GM19455 (cell line): Measurements from ENCODE around the gene RASGRF2.

ENCODE experiments used
- ATAC-seq: cut with Tn5 transposase; IDR thresholded peaks from one replicate; pipeline ENCODE4 v1.9.1; 2021; ENCODE audit not compliant: unreplicated experiment

The RASGRF2 gene

GRCh38 chr5:81128416-81128815 is 168.3 kb downstream of the RASGRF2 start:
- no peak for ATAC-seq

GRCh38 chr5:81132381-81132780 is 172.2 kb downstream of the RASGRF2 start:
- no peak for ATAC-seq

- no peak for ATAC-seq
Measured at GRCh38 chr5:81134066-81134465, 173.9 kb downstream of the RASGRF2 start.

- no peak for ATAC-seq
Measured at GRCh38 chr5:81134566-81134965, 174.4 kb downstream of the RASGRF2 start.

GRCh38 chr5:81136557-81136956 is 176.4 kb downstream of the RASGRF2 start:
- ATAC-seq, result no peak

- ATAC-seq, result no peak
Measured at GRCh38 chr5:81137833-81138232, 177.7 kb downstream of the RASGRF2 start.

- ATAC-seq, result no peak
Measured at GRCh38 chr5:81140441-81140840, 180.3 kb downstream of the RASGRF2 start.

GRCh38 chr5:81140943-81141342 is 180.8 kb downstream of the RASGRF2 start:
- no peak for ATAC-seq

GRCh38 chr5:81142108-81142507 is 181.9 kb downstream of the RASGRF2 start:
- ATAC-seq, result no peak

- ATAC-seq, result no peak
Measured at GRCh38 chr5:81145329-81145935, 185.3 kb downstream of the RASGRF2 start.

- ATAC-seq, result no peak
Measured at GRCh38 chr5:81146031-81146430, 185.9 kb downstream of the RASGRF2 start.

- no peak for ATAC-seq
Measured at GRCh38 chr5:81147011-81147885, 187.1 kb downstream of the RASGRF2 start.

GRCh38 chr5:81147886-81148571 is 187.9 kb downstream of the RASGRF2 start:
- ATAC-seq, result no peak

GRCh38 chr5:81151546-81151945 is 191.4 kb downstream of the RASGRF2 start:
- ATAC-seq, result no peak

GRCh38 chr5:81154725-81155124 is 194.6 kb downstream of the RASGRF2 start:
- ATAC-seq, result no peak

- no peak for ATAC-seq
Measured at GRCh38 chr5:81156732-81157131, 196.6 kb downstream of the RASGRF2 start.

- no peak for ATAC-seq
Measured at GRCh38 chr5:81161012-81161601, 200.9 kb downstream of the RASGRF2 start.

- no peak for ATAC-seq
Measured at GRCh38 chr5:81162501-81162900, 202.3 kb downstream of the RASGRF2 start.

- no peak for ATAC-seq
Measured at GRCh38 chr5:81163651-81164050, 203.5 kb downstream of the RASGRF2 start.

- no peak for ATAC-seq
Measured at GRCh38 chr5:81164476-81164875, 204.3 kb downstream of the RASGRF2 start.

- ATAC-seq, result no peak
Measured at GRCh38 chr5:81164936-81165335, 204.8 kb downstream of the RASGRF2 start.
